B cell (primary cell): ENCODE results near the gene HBA2. TPM values are rescaled to one million over a fixed set of nuclear protein-coding genes. Genes with fewer than 3 reads are reported as not detected.
A peak's percentile ranks its signal among the peaks of the same experiment; 100 is the strongest.

ENCODE experiments used
- ATAC-seq: fragments of 200-7000 bp; cut with Tn5 transposase; one replicate; pipeline ENCODE4 v1.10.0; 2021; ENCODE audit warnings: low read depth, mild to moderate bottlenecking, moderate number of reproducible peaks, moderate library complexity
- CTCF ChIA-PET: fragments of 350-600 bp; sonication (Branson Sonifier 250); formaldehyde crosslinking; loops from one replicate; lab custom pipeline; 2021; ENCODE audit warnings: antibody characterized with exemption, inconsistent platforms; lab: Charles Lee
- POLR2A ChIA-PET: fragments of 350-600 bp; sonication (Branson Sonifier 250); formaldehyde crosslinking; loops from one replicate; lab custom pipeline; 2021; ENCODE audit warnings: antibody characterized with exemption; lab: Charles Lee
- DNase-seq: peaks from one replicate; pipeline ENCODE4 v3.0.0; 2013
- H2AFZ ChIP-seq: 2 replicates; pipeline ENCODE4 v1.6.1; 2012; ENCODE audit warnings: mild to moderate bottlenecking, low read depth, low read length; ENCODE audit not compliant: insufficient read depth, poor library complexity, severe bottlenecking
- H3K27ac ChIP-seq, 2 donors: 1 replicate in 1 of 2; 2 replicates in 1 of 2; pipeline ENCODE4 v1.5.1; 2012 to 2013; ENCODE audit warnings: low read length in 2 of 2, mild to moderate bottlenecking in 2 of 2, moderate library complexity in 1 of 2
- H3K27me3 ChIP-seq, 4 experiments: fragments of 200-600 bp in 1 of 4; sonication (generic) in 1 of 4; replicated peaks in 1 of 4; 1 replicate in 2 of 4; 2 replicates in 2 of 4; pipeline versions ENCODE4 v1.6.1 to v1.7.0; 2013 to 2016; ENCODE audit warnings: low read length in 3 of 4, mild to moderate bottlenecking in 2 of 4, mixed read lengths in 1 of 4, moderate library complexity in 1 of 4; ENCODE audit not compliant: insufficient read depth in 4 of 4, control insufficient read depth in 3 of 4; ENCODE audit errors: control extremely low read depth in 1 of 4
- H3K36me3 ChIP-seq, 2 experiments: replicated peaks in 1 of 2; 1 replicate in 1 of 2; 2 replicates in 1 of 2; pipeline versions ENCODE4 v1.6.1 to v1.7.1; 2013; ENCODE audit warnings: low read length in 1 of 2; ENCODE audit not compliant: insufficient read depth in 2 of 2, control insufficient read depth in 1 of 2; ENCODE audit errors: control extremely low read depth in 1 of 2, extremely low read depth in 1 of 2
- H3K4me1 ChIP-seq, 2 donors: fragments of 200-600 bp in 1 of 2; sonication (generic) in 1 of 2; 1 replicate in 1 of 2; 2 replicates in 1 of 2; pipeline versions ENCODE4 v1.5.1 to v1.6.1; 2013 to 2017; ENCODE audit warnings: low read length in 2 of 2; ENCODE audit not compliant: control insufficient read depth in 2 of 2, insufficient read depth in 2 of 2
- H3K4me2 ChIP-seq: replicated peaks from 2 replicates; pipeline ENCODE3; 2012; ENCODE audit warnings: mild to moderate bottlenecking, low read depth, low read length; ENCODE audit not compliant: poor library complexity, severe bottlenecking
- H3K4me3 ChIP-seq, 5 experiments: fragments of 200-600 bp in 1 of 5; sonication (generic) in 1 of 5; 1 replicate in 3 of 5; 2 replicates in 2 of 5; pipeline versions ENCODE4 v1.5.1 to v1.7.0; 2011 to 2016; ENCODE audit warnings: low read length in 4 of 5, mild to moderate bottlenecking in 4 of 5, low read depth in 2 of 5, control low read depth in 1 of 5, moderate library complexity in 1 of 5; ENCODE audit not compliant: insufficient read depth in 1 of 5; ENCODE audit errors: control extremely low read depth in 1 of 5, extremely low read depth in 1 of 5
- H3K79me2 ChIP-seq: fragments of 200-600 bp; sonication (generic); one replicate; pipeline ENCODE4 v1.6.0; 2016; ENCODE audit warnings: low read length; ENCODE audit not compliant: control insufficient read depth, insufficient read depth
- H3K9ac ChIP-seq: fragments of 200-600 bp; sonication (generic); 2 replicates; pipeline ENCODE4 v1.6.1; 2017; ENCODE audit warnings: mild to moderate bottlenecking, low read length, moderate library complexity
- H3K9me3 ChIP-seq, 3 donors: one replicate each; pipeline versions ENCODE4 v1.6.1 to v1.7.1; 2013; ENCODE audit warnings: low read length in 2 of 3; ENCODE audit not compliant: control insufficient read depth in 2 of 3, insufficient read depth in 1 of 3; ENCODE audit errors: control extremely low read depth in 1 of 3
- H4K20me1 ChIP-seq: 2 replicates; pipeline ENCODE4 v1.6.0; 2012; ENCODE audit warnings: mild to moderate bottlenecking, low read length; ENCODE audit not compliant: insufficient read depth, control insufficient read depth, poor library complexity, severe bottlenecking
- H3K27ac Mint-ChIP-seq: one replicate; pipeline ENCODE4 v1.8.0; 2021; ENCODE audit warnings: mixed read lengths
- H3K27me3 Mint-ChIP-seq: one replicate; pipeline ENCODE4 v1.8.0; 2021; ENCODE audit warnings: mixed read lengths
- H3K4me1 Mint-ChIP-seq: one replicate; pipeline ENCODE4 v1.8.0; 2021; ENCODE audit warnings: mixed read lengths
- H3K4me3 Mint-ChIP-seq: one replicate; pipeline ENCODE4 v1.8.0; 2021; ENCODE audit warnings: mixed read lengths
- H3K9me3 Mint-ChIP-seq: one replicate; pipeline ENCODE4 v1.8.0; 2022; ENCODE audit warnings: mixed read lengths; ENCODE audit not compliant: insufficient read depth
- CTCF ChIP-seq: fragments of 200-600 bp; IDR thresholded peaks from one replicate; pipeline ENCODE4 v1.8.0; 2022; ENCODE audit warnings: antibody characterized with exemption, mild to moderate bottlenecking
- EZH2 ChIP-seq: IDR thresholded peaks from 2 replicates; pipeline ENCODE4 v1.6.1; 2012; ENCODE audit warnings: borderline replicate concordance, low read depth, mild to moderate bottlenecking, moderate library complexity, low read length; ENCODE audit not compliant: insufficient read depth, poor library complexity, severe bottlenecking
- WGBS: methylation state at CpG from one replicate; pipeline ENCODE4 v1.1.5; 2013; ENCODE audit warnings: missing lambda C conversion rate; ENCODE audit not compliant: insufficient coverage; 5-methylcytosine and 5-hydroxymethylcytosine counted together
- intact Hi-C: fragments of 100-400 bp; cut with micrococcal nuclease; formaldehyde crosslinking; loops from one replicate; pipeline ENCODE4 v1.10.0; 2022
- polyA plus RNA-seq: library from polyadenylated mRNA; depleted of rRNA; stranded (reverse); fragments of >200 nt; gene quantifications from 2 replicates; pipeline ENCODE4 v1.2.3, GENCODE V29; 2012
- total RNA-seq, 2 donors: library from RNA; stranded (reverse); fragments of 120-200 nt in 1 of 2; gene quantifications; 1 replicate in 1 of 2; 2 replicates in 1 of 2; pipeline versions ENCODE4 v1.2.3 to v1.2.4, GENCODE V29; 2013 to 2022

Gene HBA2
- total and polyA plus RNA-seq, 2 donors (not counting 1 experiment from before 2014, with no cell fraction given): 75.6 to 179 TPM

GRCh38 chr16:165539-166374 is 6.9 kb upstream of the HBA2 start, which contains the start of gene HBM:
HBM (plus strand) TSS chr16:165978; CDS start chr16:165998, 20 bp downstream.
- DNase-seq (peak; percentile 50), ATAC-seq (peak; percentile 8)
- peaks cover 0 to 13% (median 0%) of the 10 kb centered on the region in 3 donors for H3K9me3 ChIP-seq
- H3K4me3 ChIP-seq: peak within 1 kb of the TSS in 3 of 5 experiments; percentile 26 to 35 (median 32)
- 5% methylated on average over 75 of the region's 75 CpGs for whole genome bisulfite sequencing
- intact Hi-C loops: no loop called here
- Mint-ChIP-seq H3K4me1 (peaks cover 15% of the 10 kb centered on the region), H3K4me3 (peak within 1 kb of the TSS; percentile 59), H3K27ac (no peak within 1 kb of the TSS), H3K27me3 (peaks cover 48% of the 10 kb centered on the region), H3K9me3 (no peaks in the 10 kb centered on the region)
- ChIA-PET CTCF (no interaction called here), POLR2A (interaction anchor here (0.7 kb wide), 1 partner anchor 28 kb away, joined by 3 read pairs; no protein-coding TSS in a partner anchor)
- H3K9ac ChIP-seq: peak within 1 kb of the TSS; percentile 4
- peak within 1 kb of the TSS; percentile 50 for H2AFZ ChIP-seq
- TF ChIP-seq CTCF (no peak), EZH2 (no peak)
- H3K4me2 ChIP-seq: peak within 1 kb of the TSS; percentile 78
- no peaks in the 10 kb centered on the region for H4K20me1 ChIP-seq
- H3K4me1 ChIP-seq: peaks cover 18 to 23% of the 10 kb centered on the region in 2 donors
- peaks cover 0 to 57% (median 20%) of the 10 kb centered on the region in 4 experiments for H3K27me3 ChIP-seq
- H3K36me3 ChIP-seq: no peaks in the 10 kb centered on the region
- H3K27ac ChIP-seq: no peak within 1 kb of the TSS
- no peaks in the 10 kb centered on the region for H3K79me2 ChIP-seq
